ENCODE data around the gene GDPD5.

DNA sequence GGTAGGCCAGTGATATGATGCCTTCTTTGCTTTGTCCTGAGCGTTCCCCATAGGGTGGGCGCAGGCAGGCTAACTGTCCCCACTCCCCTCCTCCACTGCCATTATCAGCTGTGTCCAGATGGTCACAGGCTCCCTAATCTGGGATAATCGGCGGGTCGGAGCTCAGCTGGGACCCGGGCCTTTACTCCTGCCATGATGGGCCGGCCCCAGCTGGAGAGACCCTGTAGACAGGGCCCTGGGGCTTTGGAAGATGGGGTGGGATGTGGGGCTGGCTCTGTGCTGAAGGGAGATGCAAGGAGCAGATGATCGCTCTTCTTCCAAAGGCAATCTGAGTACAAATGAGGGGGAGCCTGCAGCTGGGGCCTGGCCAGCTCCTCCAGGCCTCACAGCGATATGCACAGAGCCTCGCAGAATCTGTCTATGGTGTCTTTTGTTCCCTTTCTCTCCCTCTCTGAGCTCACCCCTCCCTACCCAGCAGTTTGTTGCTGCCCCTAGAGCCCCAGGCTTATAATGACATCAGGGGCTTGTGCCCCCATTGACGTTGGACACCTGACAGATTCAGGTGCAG lies 104.6 kb downstream of the GDPD5 start:
- TF ChIP-seq, protein P1, sequence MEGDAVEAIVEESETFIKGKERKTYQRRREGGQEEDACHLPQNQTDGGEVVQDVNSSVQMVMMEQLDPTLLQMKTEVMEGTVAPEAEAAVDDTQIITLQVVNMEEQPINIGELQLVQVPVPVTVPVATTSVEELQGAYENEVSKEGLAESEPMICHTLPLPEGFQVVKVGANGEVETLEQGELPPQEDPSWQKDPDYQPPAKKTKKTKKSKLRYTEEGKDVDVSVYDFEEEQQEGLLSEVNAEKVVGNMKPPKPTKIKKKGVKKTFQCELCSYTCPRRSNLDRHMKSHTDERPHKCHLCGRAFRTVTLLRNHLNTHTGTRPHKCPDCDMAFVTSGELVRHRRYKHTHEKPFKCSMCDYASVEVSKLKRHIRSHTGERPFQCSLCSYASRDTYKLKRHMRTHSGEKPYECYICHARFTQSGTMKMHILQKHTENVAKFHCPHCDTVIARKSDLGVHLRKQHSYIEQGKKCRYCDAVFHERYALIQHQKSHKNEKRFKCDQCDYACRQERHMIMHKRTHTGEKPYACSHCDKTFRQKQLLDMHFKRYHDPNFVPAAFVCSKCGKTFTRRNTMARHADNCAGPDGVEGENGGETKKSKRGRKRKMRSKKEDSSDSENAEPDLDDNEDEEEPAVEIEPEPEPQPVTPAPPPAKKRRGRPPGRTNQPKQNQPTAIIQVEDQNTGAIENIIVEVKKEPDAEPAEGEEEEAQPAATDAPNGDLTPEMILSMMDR (IDR thresholded peaks at IDR 0.05; ENCODE audit: low read length) = no peak
- no peak for TF ChIP-seq EZH2 (IDR thresholded peaks at IDR 0.05; ENCODE audit: borderline replicate concordance, low read length)
